GM12878 (cell line): ENCODE results near the gene COQ9. TPM values are rescaled to one million over a fixed set of nuclear protein-coding genes. Genes with fewer than 3 reads are reported as not detected.

Experiments
- ATF2 ChIP-seq: IDR thresholded peaks from 2 replicates; pipeline ENCODE4 v1.6.1; 2012; ENCODE audit warnings: low read length, inconsistent platforms
- ATF7 ChIP-seq: fragments of 450-650 bp; IDR thresholded peaks from 2 replicates; pipeline ENCODE4 v1.6.1; 2016; ENCODE audit warnings: low read depth, mild to moderate bottlenecking
- BHLHE40 ChIP-seq, 2 experiments: fragments of 450-650 bp in 1 of 2; IDR thresholded peaks; 2 replicates each; pipeline ENCODE4 v1.6.1; 2011 to 2017; ENCODE audit warnings: low read depth in 2 of 2, borderline replicate concordance in 1 of 2, improper control_type of control experiment in 1 of 2, low read length in 1 of 2, mild to moderate bottlenecking in 1 of 2
- BRCA1 ChIP-seq: IDR thresholded peaks from 2 replicates; pipeline ENCODE4 v1.6.1; 2011; ENCODE audit warnings: low read depth, low read length, improper control_type of control experiment
- CREB1 ChIP-seq: IDR thresholded peaks from 2 replicates; pipeline ENCODE4 v1.6.1; 2012; ENCODE audit warnings: low read depth, mild to moderate bottlenecking, inconsistent platforms
- CREM ChIP-seq: IDR thresholded peaks from 2 replicates; pipeline ENCODE4 v1.6.1; 2014; ENCODE audit warnings: antibody characterized with exemption, low read depth
- ESRRA ChIP-seq: IDR thresholded peaks from 2 replicates; pipeline ENCODE4 v1.6.1; 2012; ENCODE audit warnings: mild to moderate bottlenecking, low read length, improper control_type of control experiment
- MEF2A ChIP-seq: IDR thresholded peaks from 2 replicates; pipeline ENCODE4 v1.6.1; 2011; ENCODE audit warnings: low read depth, mild to moderate bottlenecking, low read length, moderate library complexity; ENCODE audit not compliant: insufficient read depth
- MEF2B ChIP-seq: fragments of 450-650 bp; IDR thresholded peaks from 2 replicates; pipeline ENCODE4 v1.6.1; 2018; ENCODE audit warnings: mild to moderate bottlenecking, moderate library complexity; ENCODE audit not compliant: partially characterized antibody, poor library complexity, severe bottlenecking
- NFYA ChIP-seq: IDR thresholded peaks from 2 replicates; pipeline ENCODE4 v1.6.1; 2011; ENCODE audit warnings: low read depth, mild to moderate bottlenecking, low read length, improper control_type of control experiment, borderline replicate concordance
- NR2C1 ChIP-seq: fragments of 450-650 bp; IDR thresholded peaks from 2 replicates; pipeline ENCODE4 v1.6.1; 2017; ENCODE audit warnings: antibody characterized with exemption, mild to moderate bottlenecking, moderate library complexity
- RBBP5 ChIP-seq: fragments of 200-600 bp; sonication (generic); conservative IDR thresholded peaks from 2 replicates; pipeline ENCODE4 v1.6.1; 2016
- RELA ChIP-seq: fragments of 450-650 bp; IDR thresholded peaks from 2 replicates; pipeline ENCODE4 v1.8.0; 2014; ENCODE audit warnings: borderline replicate concordance; ENCODE audit not compliant: partially characterized antibody
- REST ChIP-seq: IDR thresholded peaks from 2 replicates; pipeline ENCODE4 v1.6.1; 2012; ENCODE audit warnings: mild to moderate bottlenecking, low read depth, low read length
- SKIL ChIP-seq: fragments of 450-650 bp; IDR thresholded peaks from 2 replicates; pipeline ENCODE4 v1.6.1; 2017; ENCODE audit warnings: mild to moderate bottlenecking, low read depth, inconsistent platforms; ENCODE audit not compliant: poor library complexity, severe bottlenecking
- SMARCA5 ChIP-seq: fragments of 450-650 bp; IDR thresholded peaks from 2 replicates; pipeline ENCODE4 v1.6.1; 2017; ENCODE audit warnings: mild to moderate bottlenecking
- SREBF1 ChIP-seq: IDR thresholded peaks from 2 replicates; pipeline ENCODE4 v1.6.1; 2012; ENCODE audit warnings: mild to moderate bottlenecking, low read length
- SUPT20H ChIP-seq: IDR thresholded peaks from 2 replicates; pipeline ENCODE4 v1.6.1; 2011; ENCODE audit warnings: low read depth, mild to moderate bottlenecking, low read length, moderate library complexity, borderline replicate concordance; ENCODE audit not compliant: control insufficient read depth
- TCF7 ChIP-seq: IDR thresholded peaks from 2 replicates; pipeline ENCODE4 v1.6.1; 2014; ENCODE audit warnings: antibody characterized with exemption, borderline replicate concordance
- ZBED1 ChIP-seq: IDR thresholded peaks from 2 replicates; pipeline ENCODE4 v1.6.1; 2016; ENCODE audit warnings: borderline replicate concordance
- ZBTB33 ChIP-seq: fragments of 450-650 bp; IDR thresholded peaks from 2 replicates; pipeline ENCODE4 v1.6.1; 2017; ENCODE audit warnings: mild to moderate bottlenecking
- ZNF24 ChIP-seq: fragments of 450-650 bp; IDR thresholded peaks from 2 replicates; pipeline ENCODE4 v1.6.1; 2017; ENCODE audit warnings: antibody characterized with exemption, mild to moderate bottlenecking
- polyA plus RNA-seq, 11 experiments: library from polyadenylated mRNA; depleted of rRNA in 4 of 11; unstranded in 6 of 11; stranded (reverse) in 5 of 11; fragments of >200 nt; fragmentation: Nextera tagmentation in 4 of 11; fragmentation: Illumina TruSeq in 1 of 11; extraction: Ambion mirVana in 4 of 11; extraction: Trizol in 1 of 11; gene quantifications; 1 replicate in 1 of 11; 2 replicates in 10 of 11; pipeline versions ENCODE4 v1.2.1 to v1.2.3, GENCODE V29; 2011 to 2016; ENCODE audit warnings: inconsistent platforms in 2 of 11, missing spikeins in 2 of 11, low read depth in 1 of 11
- total RNA-seq, 4 experiments: library from RNA; depleted of rRNA in 3 of 4; stranded (reverse); fragments of >200 nt in 3 of 4; fragmentation: Illumina TruSeq in 1 of 4; extraction: Trizol in 1 of 4; gene quantifications; 2 replicates each; pipeline versions ENCODE4 v1.2.1 to v1.2.3, GENCODE V29; 2013 to 2021

Gene COQ9
- total and polyA plus RNA-seq, 10 of the 15 experiments (the other 5 are each of a cell fraction or from before 2014, with no cell fraction given) = 24.1 to 79.7 (median 50.1) TPM

- TF ChIP-seq MEF2A (no peak), SKIL (no peak), BHLHE40 (IDR thresholded peaks at IDR 0.05; ENCODE audit: borderline replicate concordance in 1 of 2, low read depth in 2 of 2, low read length in 1 of 2) (no peak), RELA (no peak), CREB1 (no peak), NR2C1 (no peak), SMARCA5 (peak; percentile 85), MEF2B (peak; percentile 65), ZNF24 (peak; percentile 83), SREBF1 (no peak), REST (no peak), ESRRA (no peak), ZBTB33 (no peak), RBBP5 (no peak), BRCA1 (no peak), ATF7 (no peak), ATF2 (no peak), TCF7 (no peak), SUPT20H (no peak), ZBED1 (no peak), NFYA (no peak), CREM (no peak)
Observed at GRCh38 chr16:57485916-57486857, 38.9 kb downstream of the COQ9 start, which contains the start of gene DOK4 (continued).
